HEK293 (cell line): ENCODE results near the gene GCC2.

Experiments used
- CTCF ChIA-PET: fragments of 350-600 bp; formaldehyde crosslinking; extraction: SDS; loops from one replicate; lab custom pipeline; 2021; ENCODE audit warnings: antibody characterized with exemption; lab: Yijun Ruan, JAX
- POLR2A ChIA-PET: fragments of 300-600 bp; formaldehyde crosslinking; extraction: SDS; loops from one replicate; lab custom pipeline; 2020; ENCODE audit warnings: antibody characterized with exemption, inconsistent platforms; lab: Yijun Ruan, JAX
- H3K27ac ChIP-seq: fragments of 200-500 bp; sonication (Bioruptor generic); 2 replicates; pipeline ENCODE4 v1.5.1; 2014; ENCODE audit warnings: low read depth, low read length, control low read depth, inconsistent platforms; ENCODE audit errors: extremely low read depth
- H3K36me3 ChIP-seq, 2 experiments: fragments of 200-500 bp in 1 of 2; sonication (Bioruptor generic) in 1 of 2; 1 replicate in 1 of 2; 2 replicates in 1 of 2; pipeline ENCODE4 v1.5.1; 2014 to 2017; ENCODE audit warnings: inconsistent platforms in 2 of 2, low read length in 2 of 2; ENCODE audit not compliant: control insufficient read depth in 2 of 2, insufficient read depth in 1 of 2
- H3K4me1 ChIP-seq: fragments of 200-500 bp; sonication (Bioruptor generic); 2 replicates; pipeline ENCODE4 v1.5.1; 2014; ENCODE audit warnings: mild to moderate bottlenecking, low read length, inconsistent platforms; ENCODE audit not compliant: control insufficient read depth, insufficient read depth
- H3K4me3 ChIP-seq: 2 replicates; pipeline ENCODE4 v1.5.1; 2011; ENCODE audit warnings: low read depth, mild to moderate bottlenecking, control low read depth, low read length, moderate library complexity
- H3K9me3 ChIP-seq: fragments of 200-500 bp; sonication (Bioruptor generic); 2 replicates; pipeline ENCODE4 v1.5.1; 2014; ENCODE audit warnings: low read depth, low read length, inconsistent platforms; ENCODE audit not compliant: control insufficient read depth, insufficient read depth
- GFI1B ChIP-seq: fragments of 450-650 bp; formaldehyde crosslinking; IDR thresholded peaks from 2 replicates; pipeline ENCODE4 v1.5.1; 2016; ENCODE audit warnings: missing biosample characterization, missing genetic modification characterization
- GLIS1 ChIP-seq: fragments of 450-650 bp; formaldehyde crosslinking; IDR thresholded peaks from 2 replicates; pipeline ENCODE4 v1.5.1; 2016; ENCODE audit warnings: missing biosample characterization, missing genetic modification characterization
- MEIS1 ChIP-seq: sonication (generic); formaldehyde crosslinking; IDR thresholded peaks from 2 replicates; pipeline ENCODE4 v1.8.1; 2022; ENCODE audit warnings: missing genetic modification reagents, mild to moderate bottlenecking, borderline replicate concordance
- MZF1 ChIP-seq: fragments of 450-650 bp; formaldehyde crosslinking; IDR thresholded peaks from 2 replicates; pipeline ENCODE4 v1.5.1; 2017; ENCODE audit warnings: missing biosample characterization, missing genetic modification characterization, borderline replicate concordance
- PRDM1 ChIP-seq: fragments of 450-650 bp; formaldehyde crosslinking; IDR thresholded peaks from 2 replicates; pipeline ENCODE4; 2016; ENCODE audit warnings: missing biosample characterization, missing genetic modification characterization
- SETDB1 ChIP-seq: IDR thresholded peaks from one replicate; pipeline ENCODE4 v1.6.1; 2017; ENCODE audit warnings: mild to moderate bottlenecking, low read length, moderate library complexity, mixed read lengths; ENCODE audit not compliant: insufficient read length
- TRIM28 ChIP-seq: IDR thresholded peaks from 2 replicates; pipeline ENCODE4 v1.6.1; 2011; ENCODE audit warnings: low read length, control low read depth, borderline replicate concordance
- ZBTB20 ChIP-seq: fragments of 450-650 bp; formaldehyde crosslinking; IDR thresholded peaks from 2 replicates; pipeline ENCODE4 v1.5.1; 2016; ENCODE audit warnings: missing biosample characterization, missing genetic modification characterization
- ZFP69B ChIP-seq: fragments of 450-650 bp; formaldehyde crosslinking; IDR thresholded peaks from 2 replicates; pipeline ENCODE4 v1.5.1; 2016; ENCODE audit warnings: missing biosample characterization, missing genetic modification characterization
- ZNF146 ChIP-seq: fragments of 450-650 bp; formaldehyde crosslinking; IDR thresholded peaks from 2 replicates; pipeline ENCODE4 v1.5.1; 2016; ENCODE audit warnings: missing biosample characterization, missing genetic modification characterization
- ZNF292 ChIP-seq: fragments of 450-650 bp; formaldehyde crosslinking; IDR thresholded peaks from 2 replicates; pipeline ENCODE4 v1.5.1; 2016; ENCODE audit warnings: low read depth, missing biosample characterization, missing genetic modification characterization, borderline replicate concordance
- ZNF302 ChIP-seq: fragments of 450-650 bp; formaldehyde crosslinking; IDR thresholded peaks from 2 replicates; pipeline ENCODE4 v1.5.1; 2016; ENCODE audit warnings: missing biosample characterization, missing genetic modification characterization, low read depth
- ZNF510 ChIP-seq: fragments of 450-650 bp; formaldehyde crosslinking; IDR thresholded peaks from 2 replicates; pipeline ENCODE4 v1.5.1; 2018; ENCODE audit warnings: mild to moderate bottlenecking, missing genetic modification characterization, missing biosample characterization; ENCODE audit not compliant: insufficient replicate concordance
- ZNF561 ChIP-seq: fragments of 450-650 bp; IDR thresholded peaks from 2 replicates; pipeline ENCODE4 v1.5.1; 2018; ENCODE audit warnings: missing biosample characterization, missing genetic modification characterization, borderline replicate concordance
- ZNF658 ChIP-seq: fragments of 450-650 bp; formaldehyde crosslinking; IDR thresholded peaks from 2 replicates; pipeline ENCODE4; 2016; ENCODE audit warnings: missing biosample characterization, missing genetic modification characterization
- TF ChIP-seq, protein P1 (sequence below): fragments of 450-650 bp; formaldehyde crosslinking; IDR thresholded peaks from 2 replicates; pipeline ENCODE4 v1.5.1; 2017; ENCODE audit warnings: missing biosample characterization, mild to moderate bottlenecking, missing genetic modification characterization, moderate library complexity
- TF ChIP-seq, protein P2 (sequence below): fragments of 450-650 bp; formaldehyde crosslinking; IDR thresholded peaks from 2 replicates; pipeline ENCODE4 v1.5.1; 2017; ENCODE audit warnings: missing biosample characterization, missing genetic modification characterization
- TF ChIP-seq, protein P3 (sequence below): fragments of 450-650 bp; formaldehyde crosslinking; IDR thresholded peaks from 2 replicates; pipeline ENCODE4 v1.5.1; 2016; ENCODE audit warnings: missing biosample characterization, missing genetic modification characterization
- TF ChIP-seq, protein P4 (sequence below): fragments of 450-650 bp; formaldehyde crosslinking; IDR thresholded peaks from 2 replicates; pipeline ENCODE4 v1.5.1; 2017; ENCODE audit warnings: missing biosample characterization, missing genetic modification characterization
- TF ChIP-seq, protein P5 (sequence below): fragments of 450-650 bp; formaldehyde crosslinking; IDR thresholded peaks from 2 replicates; pipeline ENCODE4 v1.5.1; 2016; ENCODE audit warnings: missing biosample characterization, missing genetic modification characterization

The GCC2 gene

DNA sequence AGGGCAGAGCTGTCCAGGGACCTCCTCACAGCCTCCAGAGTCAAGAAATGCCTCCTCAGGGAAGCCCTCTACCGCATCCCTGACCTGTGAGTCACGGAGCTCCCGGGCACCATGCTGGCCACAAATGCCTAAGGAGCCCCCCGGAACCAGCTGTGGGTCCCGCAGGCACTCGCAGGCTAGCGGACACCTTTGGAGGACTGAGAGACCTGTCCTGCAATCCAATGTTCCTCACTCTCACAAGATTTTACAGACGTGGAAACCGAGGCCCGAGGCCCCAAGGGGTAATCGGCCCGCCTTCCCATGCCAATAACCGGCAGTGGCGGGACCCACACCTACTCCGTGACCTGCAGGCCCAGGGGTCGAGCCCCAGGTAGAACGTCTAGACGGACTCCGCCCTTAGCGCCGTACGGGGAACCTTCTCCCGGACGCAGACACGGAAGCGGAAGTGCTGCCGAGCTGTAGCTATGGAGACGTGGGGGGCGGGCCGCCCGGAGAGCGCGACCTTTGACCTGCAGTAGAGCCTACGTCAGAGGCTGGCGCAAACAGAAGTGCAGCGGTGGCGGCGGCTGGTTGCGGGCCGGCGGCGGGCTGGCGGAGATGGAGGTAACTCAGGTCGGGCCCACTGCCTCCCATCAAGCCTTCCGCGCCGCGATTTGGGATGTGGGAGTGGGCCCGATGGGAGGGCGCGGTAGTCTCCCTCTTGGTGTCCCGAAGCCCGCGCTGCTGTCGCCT is at the start of gene GCC2 (continued):
- TF ChIP-seq, protein P1, sequence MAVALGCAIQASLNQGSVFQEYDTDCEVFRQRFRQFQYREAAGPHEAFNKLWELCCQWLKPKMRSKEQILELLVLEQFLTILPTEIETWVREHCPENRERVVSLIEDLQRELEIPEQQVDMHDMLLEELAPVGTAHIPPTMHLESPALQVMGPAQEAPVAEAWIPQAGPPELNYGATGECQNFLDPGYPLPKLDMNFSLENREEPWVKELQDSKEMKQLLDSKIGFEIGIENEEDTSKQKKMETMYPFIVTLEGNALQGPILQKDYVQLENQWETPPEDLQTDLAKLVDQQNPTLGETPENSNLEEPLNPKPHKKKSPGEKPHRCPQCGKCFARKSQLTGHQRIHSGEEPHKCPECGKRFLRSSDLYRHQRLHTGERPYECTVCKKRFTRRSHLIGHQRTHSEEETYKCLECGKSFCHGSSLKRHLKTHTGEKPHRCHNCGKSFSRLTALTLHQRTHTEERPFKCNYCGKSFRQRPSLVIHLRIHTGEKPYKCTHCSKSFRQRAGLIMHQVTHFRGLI, result no peak; the same call in 1 of the 2 replicates
- TF ChIP-seq PRDM1 (tag by site-specific recombination) (no peak), ZNF510 (no peak), GLIS1 (tag by site-specific recombination) (peak; percentile 43), ZNF146 (tag by site-specific recombination) (no peak), ZNF658 (no peak), ZFP69B (peak; percentile 71), ZNF561 (0 out of 2 replicates have a peak, but pooled peaks have one; percentile 28), MZF1 (tag by site-specific recombination) (no peak)
- TF ChIP-seq, protein P2, sequence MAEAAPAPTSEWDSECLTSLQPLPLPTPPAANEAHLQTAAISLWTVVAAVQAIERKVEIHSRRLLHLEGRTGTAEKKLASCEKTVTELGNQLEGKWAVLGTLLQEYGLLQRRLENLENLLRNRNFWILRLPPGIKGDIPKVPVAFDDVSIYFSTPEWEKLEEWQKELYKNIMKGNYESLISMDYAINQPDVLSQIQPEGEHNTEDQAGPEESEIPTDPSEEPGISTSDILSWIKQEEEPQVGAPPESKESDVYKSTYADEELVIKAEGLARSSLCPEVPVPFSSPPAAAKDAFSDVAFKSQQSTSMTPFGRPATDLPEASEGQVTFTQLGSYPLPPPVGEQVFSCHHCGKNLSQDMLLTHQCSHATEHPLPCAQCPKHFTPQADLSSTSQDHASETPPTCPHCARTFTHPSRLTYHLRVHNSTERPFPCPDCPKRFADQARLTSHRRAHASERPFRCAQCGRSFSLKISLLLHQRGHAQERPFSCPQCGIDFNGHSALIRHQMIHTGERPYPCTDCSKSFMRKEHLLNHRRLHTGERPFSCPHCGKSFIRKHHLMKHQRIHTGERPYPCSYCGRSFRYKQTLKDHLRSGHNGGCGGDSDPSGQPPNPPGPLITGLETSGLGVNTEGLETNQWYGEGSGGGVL, result no peak
- TF ChIP-seq, protein P3, sequence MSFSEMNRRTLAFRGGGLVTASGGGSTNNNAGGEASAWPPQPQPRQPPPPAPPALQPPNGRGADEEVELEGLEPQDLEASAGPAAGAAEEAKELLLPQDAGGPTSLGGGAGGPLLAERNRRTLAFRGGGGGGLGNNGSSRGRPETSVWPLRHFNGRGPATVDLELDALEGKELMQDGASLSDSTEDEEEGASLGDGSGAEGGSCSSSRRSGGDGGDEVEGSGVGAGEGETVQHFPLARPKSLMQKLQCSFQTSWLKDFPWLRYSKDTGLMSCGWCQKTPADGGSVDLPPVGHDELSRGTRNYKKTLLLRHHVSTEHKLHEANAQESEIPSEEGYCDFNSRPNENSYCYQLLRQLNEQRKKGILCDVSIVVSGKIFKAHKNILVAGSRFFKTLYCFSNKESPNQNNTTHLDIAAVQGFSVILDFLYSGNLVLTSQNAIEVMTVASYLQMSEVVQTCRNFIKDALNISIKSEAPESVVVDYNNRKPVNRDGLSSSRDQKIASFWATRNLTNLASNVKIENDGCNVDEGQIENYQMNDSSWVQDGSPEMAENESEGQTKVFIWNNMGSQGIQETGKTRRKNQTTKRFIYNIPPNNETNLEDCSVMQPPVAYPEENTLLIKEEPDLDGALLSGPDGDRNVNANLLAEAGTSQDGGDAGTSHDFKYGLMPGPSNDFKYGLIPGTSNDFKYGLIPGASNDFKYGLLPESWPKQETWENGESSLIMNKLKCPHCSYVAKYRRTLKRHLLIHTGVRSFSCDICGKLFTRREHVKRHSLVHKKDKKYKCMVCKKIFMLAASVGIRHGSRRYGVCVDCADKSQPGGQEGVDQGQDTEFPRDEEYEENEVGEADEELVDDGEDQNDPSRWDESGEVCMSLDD (tag by site-specific recombination), result peak; percentile 26; the same call in 1 of the 2 replicates
- TF ChIP-seq, protein P4, sequence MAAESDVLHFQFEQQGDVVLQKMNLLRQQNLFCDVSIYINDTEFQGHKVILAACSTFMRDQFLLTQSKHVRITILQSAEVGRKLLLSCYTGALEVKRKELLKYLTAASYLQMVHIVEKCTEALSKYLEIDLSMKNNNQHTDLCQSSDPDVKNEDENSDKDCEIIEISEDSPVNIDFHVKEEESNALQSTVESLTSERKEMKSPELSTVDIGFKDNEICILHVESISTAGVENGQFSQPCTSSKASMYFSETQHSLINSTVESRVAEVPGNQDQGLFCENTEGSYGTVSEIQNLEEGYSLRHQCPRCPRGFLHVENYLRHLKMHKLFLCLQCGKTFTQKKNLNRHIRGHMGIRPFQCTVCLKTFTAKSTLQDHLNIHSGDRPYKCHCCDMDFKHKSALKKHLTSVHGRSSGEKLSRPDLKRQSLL (tag by site-specific recombination), result no peak
- TF ChIP-seq, protein P5, sequence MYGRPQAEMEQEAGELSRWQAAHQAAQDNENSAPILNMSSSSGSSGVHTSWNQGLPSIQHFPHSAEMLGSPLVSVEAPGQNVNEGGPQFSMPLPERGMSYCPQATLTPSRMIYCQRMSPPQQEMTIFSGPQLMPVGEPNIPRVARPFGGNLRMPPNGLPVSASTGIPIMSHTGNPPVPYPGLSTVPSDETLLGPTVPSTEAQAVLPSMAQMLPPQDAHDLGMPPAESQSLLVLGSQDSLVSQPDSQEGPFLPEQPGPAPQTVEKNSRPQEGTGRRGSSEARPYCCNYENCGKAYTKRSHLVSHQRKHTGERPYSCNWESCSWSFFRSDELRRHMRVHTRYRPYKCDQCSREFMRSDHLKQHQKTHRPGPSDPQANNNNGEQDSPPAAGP (tag by site-specific recombination), result no peak

DNA sequence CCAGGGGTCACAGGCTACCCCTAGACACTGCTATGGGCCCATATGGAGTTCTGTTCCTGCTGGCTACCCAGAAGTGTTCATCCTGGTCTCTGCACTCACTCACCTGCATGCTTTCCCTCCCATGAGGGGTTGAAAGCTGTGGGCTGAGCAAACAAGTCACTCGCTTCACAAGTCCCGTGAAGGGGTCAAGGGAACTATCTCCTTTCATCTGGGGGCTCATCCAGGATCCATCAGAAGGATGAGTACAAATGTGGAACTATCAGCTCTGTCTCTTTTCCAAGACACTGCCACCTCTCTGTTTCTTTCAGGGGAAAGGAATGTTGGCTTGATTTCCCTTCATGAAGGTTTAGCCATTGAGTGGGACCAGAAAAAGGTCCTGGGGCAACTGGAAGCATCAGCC is 49.5 kb upstream of the GCC2 start:
- H3K36me3 ChIP-seq, result no peaks in the 10 kb centered on the region
- POLR2A ChIA-PET, result no interaction called here
- CTCF ChIA-PET, result interaction anchor here (0.7 kb wide), 1 partner anchor 398 kb away, joined by 5 read pairs; no protein-coding TSS in a partner anchor
- no peak overlapping the region for H3K4me3 ChIP-seq
- H3K9me3 ChIP-seq, result peaks cover 3% of the 10 kb centered on the region; the same call in 1 of the 2 replicates
- no peak overlapping the region for H3K27ac ChIP-seq
- TF ChIP-seq, protein P3 (tag by site-specific recombination), result no peak
- TF ChIP-seq SETDB1 (peak; percentile 74), TRIM28 (peak; percentile 22; the same call in 1 of the 2 replicates), ZNF292 (tag by site-specific recombination) (no peak), ZBTB20 (tag by site-specific recombination) (no peak), MEIS1 (CRISPR knock-in tag) (no peak), ZNF302 (tag by site-specific recombination) (no peak), GFI1B (tag by site-specific recombination) (no peak)
- TF ChIP-seq, all 188 proteins: peak for 2
- H3K4me1 ChIP-seq, result no peaks in the 10 kb centered on the region
